ENCODE measurements around the gene C1QTNF2.

The C1QTNF2 gene

DNA sequence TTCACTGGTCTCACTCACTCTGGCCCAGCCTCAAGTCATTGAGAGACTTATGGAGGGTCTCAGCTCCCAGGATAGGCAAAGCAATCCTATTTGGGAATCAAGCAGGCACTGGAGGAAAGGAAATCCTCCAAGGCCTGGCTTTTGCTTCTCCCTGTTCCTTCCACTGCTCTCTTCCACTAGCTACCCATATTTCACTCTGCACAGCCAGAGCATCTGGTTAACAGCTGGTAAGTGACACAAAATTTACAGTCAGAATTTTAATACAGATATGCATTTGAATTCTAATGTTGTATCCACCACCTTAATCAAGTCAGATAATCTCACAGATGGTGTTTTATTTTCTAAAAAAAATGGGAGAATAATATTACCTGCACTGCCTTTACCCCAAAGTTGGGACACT lies 868 bp upstream of the C1QTNF2 start:
- no peak for DNase-seq

GRCh38 chr5:160370713-160371034 lies 248 bp upstream of the C1QTNF2 start:
- no peak for DNase-seq

DNA sequence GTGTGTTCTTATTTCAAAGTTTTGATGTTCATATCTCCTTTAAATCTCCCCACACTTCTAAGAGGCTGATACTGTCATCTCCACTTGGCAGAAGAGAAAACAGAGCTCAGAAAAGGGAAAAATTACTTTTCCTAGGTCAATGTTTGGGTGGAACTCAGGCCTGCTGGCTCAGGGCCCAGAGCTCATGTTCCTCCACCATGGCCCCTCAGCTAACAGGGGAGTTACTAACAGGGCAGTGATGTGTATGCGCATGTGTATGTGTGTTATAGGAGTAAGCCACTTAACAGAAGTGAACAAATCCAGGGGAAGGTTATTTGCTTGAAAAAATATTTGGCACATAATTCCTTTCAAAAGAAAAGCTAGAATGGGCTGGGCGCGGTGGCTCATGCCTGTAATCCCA lies 2.5 kb downstream of the C1QTNF2 start:
- no peak for DNase-seq

DNA sequence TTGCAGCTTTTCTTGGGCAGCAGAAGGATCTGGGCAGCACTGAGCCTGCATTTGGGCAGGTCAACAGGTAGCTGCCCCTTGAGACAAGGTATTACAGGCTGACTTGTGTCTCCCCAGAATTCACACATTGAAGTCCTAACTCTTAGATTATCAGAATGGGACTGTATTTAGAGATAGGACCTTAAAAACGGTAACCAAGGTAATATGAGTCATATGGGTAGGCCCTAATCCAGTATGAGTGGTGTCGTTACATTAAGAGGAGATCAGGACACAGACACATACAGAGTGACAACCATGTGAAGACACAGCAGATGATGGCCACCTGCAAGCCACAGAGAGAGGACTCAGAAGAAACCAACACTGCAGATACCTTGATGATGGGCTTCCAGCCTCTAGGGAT lies 3.2 kb downstream of the C1QTNF2 start:
- DNase-seq: no peak

GRCh38 chr5:160366230-160366629 lies 4.2 kb downstream of the C1QTNF2 start:
- no peak for DNase-seq

DNA sequence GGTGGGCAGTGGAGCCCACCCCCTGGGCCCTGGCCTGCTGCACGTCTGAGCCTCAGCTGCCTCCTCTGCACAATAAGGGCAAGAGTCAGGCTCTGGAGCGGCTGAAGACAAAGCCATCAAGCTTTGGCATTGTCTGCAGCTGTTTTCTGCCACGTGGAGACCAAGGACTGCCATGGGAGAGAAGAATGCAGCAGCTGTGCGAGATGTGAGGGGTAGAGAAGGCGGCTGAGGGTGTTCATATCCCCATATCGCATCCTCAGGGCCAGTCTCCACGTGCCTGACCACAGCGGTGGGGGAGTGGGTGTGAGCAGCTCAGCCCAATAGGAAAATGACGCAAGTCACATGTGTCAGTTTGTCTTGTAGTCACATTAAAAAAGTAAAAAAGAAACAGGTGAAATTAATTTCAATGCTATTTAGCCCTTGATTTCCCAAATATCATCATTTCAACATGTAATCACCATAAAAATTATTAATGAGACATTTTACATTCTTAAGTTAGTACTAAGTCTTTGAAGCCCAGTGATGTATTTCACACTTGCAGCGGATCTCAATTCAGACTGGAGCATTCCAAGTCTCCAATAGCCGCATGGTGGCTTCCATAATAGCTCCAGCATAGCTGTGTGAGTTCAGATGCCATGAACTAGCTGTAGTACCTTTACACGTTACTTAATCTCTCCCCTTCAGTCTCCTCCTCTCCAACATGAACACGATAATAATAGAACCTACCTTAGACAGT lies 6.6 kb downstream of the C1QTNF2 start:
- DNase-seq: no peak

GRCh38 chr5:160363211-160363610 lies 7.2 kb downstream of the C1QTNF2 start:
- DNase-seq: no peak

DNA sequence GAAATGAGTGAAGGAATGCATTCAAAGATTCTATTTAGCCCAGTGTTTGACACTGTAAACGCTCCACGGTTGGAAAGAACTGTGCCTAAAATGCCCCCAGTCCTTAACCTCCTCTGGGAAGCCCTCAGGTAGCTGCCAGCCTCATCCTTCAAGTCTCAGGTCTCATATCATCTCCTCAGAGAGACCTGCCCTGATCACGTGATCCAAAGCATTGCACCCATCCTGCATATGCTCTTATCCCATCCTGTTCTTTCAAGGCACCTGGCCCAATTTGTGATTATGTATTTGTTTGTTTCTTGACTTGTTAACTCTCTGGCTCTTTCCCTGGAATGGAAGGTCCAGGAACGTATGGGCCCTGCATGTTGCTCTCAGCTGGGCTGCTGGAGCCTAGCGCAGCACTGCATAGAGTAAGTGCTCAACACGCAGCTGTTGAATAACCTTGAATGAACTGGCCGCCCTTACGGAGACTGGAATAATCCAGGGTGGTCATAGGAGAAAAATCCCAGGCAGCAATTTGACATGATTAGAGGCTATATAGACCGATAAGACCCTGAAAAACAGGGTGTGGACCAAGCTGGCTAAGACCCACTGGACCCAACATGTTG lies 8.7 kb downstream of the C1QTNF2 start:
- no peak for DNase-seq

DNA sequence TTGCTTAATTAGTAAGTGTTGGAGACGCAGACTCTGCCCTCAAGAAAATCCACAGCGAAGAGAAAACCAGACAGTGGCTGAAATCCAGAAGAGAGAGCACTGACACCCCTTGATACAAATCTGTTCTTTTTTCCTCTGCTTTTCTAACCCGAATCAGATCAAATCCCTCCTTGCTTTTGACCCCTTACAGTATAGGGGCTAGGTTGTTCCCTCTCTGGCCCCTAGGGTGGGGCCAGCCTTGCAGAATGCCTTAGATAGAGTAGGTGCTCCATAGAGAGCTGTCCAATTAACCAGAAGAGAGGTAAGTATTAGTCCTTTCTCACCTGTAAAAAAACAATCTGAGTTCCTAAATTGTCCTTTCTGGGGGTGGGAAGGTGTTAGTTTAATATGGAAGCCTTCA lies 10.1 kb downstream of the C1QTNF2 start:
- DNase-seq: no peak

- no peak for DNase-seq
These were observed 10.6 kb downstream of the C1QTNF2 start for GRCh38 chr5:160359816-160360215.

DNA sequence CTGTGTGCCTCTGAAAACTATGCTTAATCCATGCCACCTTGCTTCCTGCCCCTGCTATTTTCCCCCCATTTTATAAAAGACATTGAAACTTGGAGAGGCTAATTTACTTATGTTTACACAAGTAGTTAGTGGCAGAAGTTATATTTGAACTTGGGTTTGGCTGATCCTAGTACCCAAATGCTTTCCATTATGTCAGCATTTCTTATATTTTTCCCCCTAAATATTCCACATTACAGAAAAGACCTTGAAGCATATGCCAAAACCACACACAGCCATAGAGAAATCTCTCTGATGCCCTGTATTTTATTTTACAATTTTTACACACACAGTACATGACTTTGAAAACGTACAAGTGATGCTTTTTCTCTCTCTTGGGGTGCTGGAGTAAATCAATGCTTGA lies 11.2 kb downstream of the C1QTNF2 start:
- no peak for DNase-seq

GRCh38 chr5:160357861-160358411 lies 12.5 kb downstream of the C1QTNF2 start:
- DNase-seq: peak; percentile 27

DNA sequence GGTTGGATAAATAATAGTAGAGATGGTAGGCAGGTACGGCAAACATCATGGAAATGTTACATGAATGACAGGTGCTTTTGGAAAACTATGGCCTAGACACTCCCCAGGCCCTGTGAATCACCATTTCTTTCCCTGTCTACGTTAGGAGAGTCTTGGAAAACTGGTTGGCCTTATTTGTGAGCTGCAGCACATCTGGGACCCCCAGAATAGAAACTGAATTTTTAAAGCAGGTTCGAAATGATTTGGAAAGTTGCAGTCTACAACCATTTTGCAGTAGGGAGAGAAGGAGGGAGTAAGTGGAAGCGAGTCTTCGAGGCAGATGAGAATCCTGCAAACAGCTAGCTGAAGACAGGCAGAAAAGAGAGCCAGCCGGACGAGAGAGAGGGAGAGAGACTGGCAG lies 13.0 kb downstream of the C1QTNF2 start:
- no peak for DNase-seq

DNA sequence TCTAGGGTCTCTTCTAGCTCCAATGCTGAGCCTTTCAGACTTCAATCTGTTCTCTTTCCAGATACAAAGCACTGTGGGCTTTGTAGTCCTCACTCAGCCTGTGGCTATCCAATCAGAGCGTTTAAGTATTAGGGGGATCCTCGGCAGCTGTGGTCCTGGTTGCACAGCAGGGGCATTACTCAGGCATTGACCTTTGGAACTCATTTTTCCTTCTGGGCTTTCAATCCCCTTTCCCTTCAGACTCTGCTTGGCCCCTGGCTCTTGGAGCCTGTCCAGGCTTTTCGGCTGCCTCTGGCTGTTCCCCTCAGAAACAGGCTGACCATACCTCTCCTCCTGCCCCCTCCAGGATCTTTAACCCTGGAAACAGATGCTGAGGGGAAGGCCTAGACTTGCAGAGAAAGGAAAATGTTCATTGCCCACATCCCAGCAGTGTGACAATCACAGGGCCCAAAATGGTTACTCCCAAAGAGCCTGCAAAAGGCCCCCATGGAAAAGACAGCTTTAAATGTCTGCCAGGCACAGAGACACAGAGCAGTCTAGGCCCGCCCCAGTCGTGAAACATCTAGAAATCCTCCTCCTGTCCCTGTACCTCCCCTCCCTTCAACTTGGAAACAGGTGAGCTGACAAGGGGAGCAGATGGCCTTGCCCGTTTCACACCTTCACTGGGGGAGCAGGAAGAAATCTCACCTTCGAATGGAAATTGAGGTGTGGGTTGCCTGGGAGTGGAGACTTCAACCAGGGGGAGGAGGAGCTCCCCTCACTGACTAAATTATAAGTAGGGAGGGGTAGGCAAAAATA lies 13.7 kb downstream of the C1QTNF2 start:
- no peak for DNase-seq

GRCh38 chr5:160354666-160355065 lies 15.8 kb downstream of the C1QTNF2 start:
- no peak for DNase-seq

DNA sequence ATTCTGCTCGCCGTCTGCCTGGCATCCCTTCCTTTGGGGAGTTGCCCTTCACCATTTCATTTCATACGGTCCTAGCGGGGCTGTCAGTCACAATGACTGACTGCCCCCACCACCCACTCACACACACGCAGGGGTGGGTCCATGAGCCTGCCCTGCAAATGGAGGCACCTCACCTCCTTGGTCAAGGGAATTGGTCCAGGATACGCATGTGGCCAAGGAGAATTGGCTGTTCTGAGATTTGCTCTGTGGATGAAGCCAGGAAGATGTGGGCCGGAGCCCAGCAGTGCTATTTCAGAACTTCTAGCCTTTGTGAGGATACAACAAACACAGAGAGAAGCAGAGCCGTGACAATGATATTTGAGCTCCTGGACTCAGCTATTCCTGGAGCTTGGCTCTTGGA lies 17.0 kb downstream of the C1QTNF2 start:
- DNase-seq: no peak

DNA sequence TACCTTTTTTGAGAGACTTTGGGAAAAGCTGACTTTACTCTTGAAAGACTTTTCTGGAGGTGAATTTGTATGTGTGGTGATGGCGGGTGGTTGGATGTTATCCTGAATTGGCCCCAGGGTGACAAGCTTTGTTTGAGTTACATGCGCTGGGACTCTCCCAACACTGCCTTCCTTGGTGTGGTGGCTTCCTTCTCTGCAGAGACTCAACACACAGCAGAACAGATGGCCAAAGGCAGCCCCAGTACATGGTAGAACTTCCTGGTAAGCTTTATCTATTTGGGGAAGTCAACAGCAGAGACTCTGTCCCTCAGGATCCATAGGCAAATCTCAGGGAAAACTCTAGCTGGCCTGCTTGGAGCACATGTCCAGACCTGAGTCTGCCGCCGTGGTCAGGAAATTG lies 18.1 kb downstream of the C1QTNF2 start:
- DNase-seq: no peak

DNA sequence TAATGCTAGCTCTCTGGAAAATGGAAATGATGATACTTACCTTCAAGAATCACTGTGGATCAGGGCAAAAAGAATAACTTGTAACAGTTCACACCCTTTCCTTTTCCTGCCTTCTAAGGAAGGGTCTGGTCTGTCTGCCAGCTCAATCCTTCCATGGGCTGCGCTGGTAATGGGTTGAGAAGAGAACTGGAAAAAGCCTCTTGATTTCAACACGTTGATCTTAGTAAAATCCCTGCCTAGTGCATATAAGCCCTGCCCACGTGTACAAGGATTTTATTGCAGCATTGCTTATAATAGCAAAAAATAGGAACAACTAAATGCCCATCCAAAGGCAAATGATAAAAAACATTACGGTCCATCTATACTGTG lies 20.5 kb downstream of the C1QTNF2 start:
- no peak for DNase-seq

GRCh38 chr5:160349249-160349934 lies 21.0 kb downstream of the C1QTNF2 start:
- no peak for DNase-seq

DNA sequence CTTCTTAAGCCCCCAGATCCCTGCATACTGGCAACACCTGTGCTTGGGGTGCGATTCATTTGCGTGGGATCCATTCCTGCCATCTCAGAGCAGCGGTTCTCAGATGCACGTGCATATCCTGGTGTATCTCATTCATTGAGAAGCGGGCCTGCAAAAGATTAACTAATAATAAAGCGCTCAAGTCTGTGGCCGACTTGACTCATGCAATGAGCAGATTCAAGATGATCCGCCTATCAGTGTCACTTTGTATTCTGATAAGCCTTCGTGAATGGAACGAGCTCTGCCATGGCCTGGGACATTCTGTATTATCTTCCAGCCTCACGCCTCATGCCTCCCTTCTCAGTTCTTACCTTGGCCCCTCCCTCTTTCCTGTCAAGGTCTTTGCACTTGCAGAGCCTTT lies 22.3 kb downstream of the C1QTNF2 start:
- no peak for DNase-seq

- no peak for DNase-seq
These were observed 23.0 kb downstream of the C1QTNF2 start for GRCh38 chr5:160347448-160347847.

DNA sequence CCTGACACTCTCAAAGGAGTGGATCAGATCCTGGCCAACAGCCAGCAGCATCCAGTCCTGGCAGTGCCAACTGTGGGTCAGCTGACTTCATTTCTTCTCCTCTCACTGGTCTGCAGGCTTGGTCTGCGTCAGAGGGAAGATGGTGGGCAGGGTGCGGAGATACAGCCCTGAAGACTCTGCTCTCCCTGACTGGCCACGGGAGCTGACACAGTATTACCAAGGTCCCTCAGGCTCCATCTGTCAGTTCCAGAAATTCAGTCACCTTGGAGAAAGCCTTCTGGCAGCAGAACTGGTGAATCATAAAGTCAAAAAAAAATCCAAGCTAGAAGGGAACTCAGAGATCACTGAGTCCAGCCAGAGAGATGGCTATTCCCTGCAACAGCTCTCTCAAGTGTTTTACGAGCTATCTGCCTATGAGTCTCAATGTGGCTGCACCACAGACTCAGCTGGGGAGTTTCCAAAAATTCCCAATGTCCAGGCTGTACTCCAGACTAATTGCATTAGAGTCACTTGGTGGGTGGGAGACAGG lies 27.9 kb downstream of the C1QTNF2 start:
- DNase-seq: no peak

GRCh38 chr5:160341309-160341870 lies 29.0 kb downstream of the C1QTNF2 start:
- no peak for DNase-seq
